SJCRH30 (cell line): Measurements from ENCODE around the gene ZNRF2. TPM values are rescaled to one million over a fixed set of nuclear protein-coding genes. Genes with fewer than 3 reads are reported as not detected.

Source experiments
- DNase-seq, 2 experiments: peaks; one replicate each; pipeline ENCODE4 v3.0.0-alpha.2; 2015 to 2020
- H3K27ac ChIP-seq: fragments of 250-450 bp; sonication (Bioruptor Pico); 2 replicates; pipeline ENCODE4 v1.5.1; 2020; ENCODE audit warnings: mild to moderate bottlenecking, moderate library complexity
- H3K27me3 ChIP-seq: fragments of 250-450 bp; sonication (Bioruptor Pico); 2 replicates; pipeline ENCODE4 v1.5.1; 2020; ENCODE audit warnings: mild to moderate bottlenecking, moderate library complexity
- H3K36me3 ChIP-seq: fragments of 250-450 bp; sonication (Bioruptor Pico); 2 replicates; pipeline ENCODE4 v1.5.1; 2020; ENCODE audit warnings: mild to moderate bottlenecking, moderate library complexity
- H3K4me1 ChIP-seq: fragments of 250-450 bp; sonication (Bioruptor Pico); 2 replicates; pipeline ENCODE4 v1.5.1; 2020; ENCODE audit warnings: mild to moderate bottlenecking, moderate library complexity
- H3K4me3 ChIP-seq: fragments of 250-450 bp; sonication (Bioruptor Pico); 2 replicates; pipeline ENCODE4 v1.5.1; 2020; ENCODE audit warnings: mild to moderate bottlenecking, moderate library complexity
- H3K9me3 ChIP-seq: fragments of 250-450 bp; sonication (Bioruptor Pico); replicated peaks from 2 replicates; pipeline ENCODE4 v1.5.1; 2020; ENCODE audit warnings: mild to moderate bottlenecking, moderate library complexity
- total RNA-seq: library from RNA; depleted of rRNA; stranded (reverse); fragments of >200 nt; shearing (Covaris generic); gene quantifications from 2 replicates; pipeline ENCODE4 v1.2.3, GENCODE V29; 2014

The ZNRF2 gene
- total RNA-seq, 1 experiment from 2014 or later = 35.2 TPM

DNA sequence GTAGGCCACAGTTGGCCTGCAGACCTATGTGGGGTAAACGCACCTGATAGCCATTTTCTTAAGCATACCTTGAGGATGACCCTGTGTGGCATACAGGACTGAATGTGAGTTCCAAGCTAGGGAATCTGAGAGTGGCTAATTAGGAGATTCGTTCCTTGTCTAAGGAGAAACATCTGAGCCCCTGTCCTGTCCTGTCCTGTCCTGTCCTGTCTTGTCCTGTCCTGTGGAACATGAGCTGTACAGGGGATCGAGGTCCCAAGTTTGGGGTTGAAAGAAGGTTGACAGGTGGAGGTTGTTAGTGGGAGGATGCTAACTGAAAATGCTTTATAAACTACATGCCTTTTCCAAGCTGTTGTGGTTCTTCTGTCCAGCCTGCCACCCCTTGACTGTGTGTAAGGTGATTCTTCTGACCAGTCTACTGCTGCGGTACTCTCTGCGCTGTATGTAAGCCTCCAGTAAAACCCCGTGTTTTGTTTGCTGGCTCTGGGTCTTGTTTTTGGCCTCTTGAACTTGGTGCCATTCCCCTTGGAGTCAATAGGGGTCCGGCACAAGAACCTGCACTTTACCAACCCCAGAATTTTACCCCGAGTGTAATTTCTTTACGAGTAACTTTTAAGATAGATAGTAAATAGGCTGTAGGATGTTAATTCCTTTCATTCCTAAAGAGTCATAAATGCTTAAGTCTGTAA, 26.4 kb downstream of the ZNRF2 start:
- H3K4me1 ChIP-seq = no peaks in the 10 kb centered on the region
- H3K36me3 ChIP-seq = no peaks in the 10 kb centered on the region
- H3K27me3 ChIP-seq = no peaks in the 10 kb centered on the region
- H3K27ac ChIP-seq = no peak overlapping the region
- no peak overlapping the region for H3K4me3 ChIP-seq
- no peak for DNase-seq
- 0 out of 2 replicates have a peak, but pooled peaks cover 3% of the 10 kb centered on the region for H3K9me3 ChIP-seq

DNA sequence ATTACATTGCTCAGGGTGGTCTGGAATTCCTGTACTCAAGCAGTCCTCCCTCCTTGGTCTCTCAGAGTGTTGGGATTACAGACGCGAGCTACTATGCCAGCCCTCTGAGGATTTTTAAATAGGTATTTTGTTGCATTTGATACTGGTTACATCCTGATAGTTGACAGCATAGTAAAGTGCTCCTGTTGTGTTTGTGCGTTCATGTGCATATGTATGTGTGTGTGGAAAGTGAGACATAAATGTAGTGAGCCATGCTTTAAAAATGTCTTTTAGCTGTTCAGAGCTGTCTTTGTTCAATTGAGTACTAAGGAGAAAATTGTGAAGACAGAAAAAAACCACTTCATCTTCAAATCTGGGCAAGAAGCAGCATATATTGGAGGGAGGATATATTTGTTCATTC, 27.8 kb downstream of the ZNRF2 start:
- no peaks in the 10 kb centered on the region for H3K27me3 ChIP-seq
- no peaks in the 10 kb centered on the region for H3K36me3 ChIP-seq
- H3K4me1 ChIP-seq = no peaks in the 10 kb centered on the region
- no peak overlapping the region for H3K4me3 ChIP-seq
- H3K27ac ChIP-seq = no peak overlapping the region
- DNase-seq = no peak
- 0 out of 2 replicates have a peak, but pooled peaks cover 3% of the 10 kb centered on the region for H3K9me3 ChIP-seq

DNA sequence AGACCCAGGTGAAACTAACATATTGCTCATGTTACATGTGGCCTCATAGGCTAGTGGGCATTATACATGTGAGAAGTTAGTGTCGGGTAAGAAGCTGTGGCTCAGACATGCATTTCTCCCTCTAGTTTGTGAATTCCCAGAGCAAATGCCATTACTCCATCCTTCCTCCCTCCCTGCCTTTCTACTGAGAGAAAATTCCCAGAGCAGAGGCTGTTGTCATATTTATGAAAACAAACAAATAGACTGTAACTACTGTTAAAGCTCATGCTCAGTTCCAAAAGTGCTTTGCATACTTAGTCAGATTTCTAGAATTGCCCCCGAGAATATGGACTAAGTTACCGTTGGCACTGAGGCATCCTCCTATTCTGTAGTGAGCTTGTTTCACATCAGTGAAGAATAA, 29.0 kb downstream of the ZNRF2 start:
- no peaks in the 10 kb centered on the region for H3K4me1 ChIP-seq
- no peaks in the 10 kb centered on the region for H3K27me3 ChIP-seq
- DNase-seq = no peak
- 0 out of 2 replicates have a peak, but pooled peaks cover 3% of the 10 kb centered on the region for H3K9me3 ChIP-seq
- H3K27ac ChIP-seq = no peak overlapping the region
- no peaks in the 10 kb centered on the region for H3K36me3 ChIP-seq
- H3K4me3 ChIP-seq = no peak overlapping the region

DNA sequence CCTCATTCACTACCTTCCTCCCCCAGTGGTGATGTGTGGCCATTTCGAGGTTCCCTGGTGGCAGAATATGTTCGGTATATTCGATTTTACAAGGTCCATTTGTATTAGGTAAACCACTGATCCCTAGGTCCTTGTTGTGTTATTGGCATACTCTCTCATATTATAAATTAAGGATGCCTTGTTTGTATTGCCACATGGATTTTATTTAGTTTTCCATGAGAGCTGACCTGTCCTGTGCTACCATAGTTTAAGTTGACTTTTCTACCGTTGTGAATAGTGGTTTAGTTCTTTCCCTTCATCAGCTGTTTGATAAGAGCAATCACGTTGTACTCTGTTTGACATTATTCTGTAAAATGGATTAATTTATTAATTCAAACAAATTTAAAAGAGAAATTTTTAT, 29.4 kb downstream of the ZNRF2 start:
- Histone ChIP-seq H3K36me3 (no peaks in the 10 kb centered on the region), H3K27me3 (no peaks in the 10 kb centered on the region), H3K27ac (no peak overlapping the region), H3K4me3 (no peak overlapping the region), H3K4me1 (no peaks in the 10 kb centered on the region), H3K9me3 (0 out of 2 replicates have a peak, but pooled peaks cover 3% of the 10 kb centered on the region)
- DNase-seq = no peak

DNA sequence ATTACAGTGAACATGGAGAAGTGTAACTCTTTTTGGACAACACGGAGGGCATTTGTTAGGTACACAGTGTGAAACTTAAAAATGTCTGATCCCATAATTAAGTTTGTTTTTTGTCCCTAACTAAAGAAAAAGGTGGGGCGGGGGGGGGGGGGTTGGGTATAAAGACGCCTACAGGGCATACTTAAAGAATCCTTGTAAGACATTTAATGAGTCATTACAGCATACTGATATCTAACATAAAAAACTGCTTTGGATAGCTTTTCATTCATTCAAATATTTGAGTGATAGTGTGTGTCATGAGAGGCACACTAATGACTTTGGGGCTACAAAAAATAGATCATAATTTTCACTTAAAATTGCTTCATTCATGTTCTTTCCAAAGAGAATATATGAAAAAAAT, 31.2 kb downstream of the ZNRF2 start:
- no peak for DNase-seq
- H3K9me3 ChIP-seq = 0 out of 2 replicates have a peak, but pooled peaks cover 3% of the 10 kb centered on the region
- H3K27me3 ChIP-seq = no peaks in the 10 kb centered on the region
- H3K36me3 ChIP-seq = no peaks in the 10 kb centered on the region
- no peaks in the 10 kb centered on the region for H3K4me1 ChIP-seq
- no peak overlapping the region for H3K27ac ChIP-seq
- no peak overlapping the region for H3K4me3 ChIP-seq

DNA sequence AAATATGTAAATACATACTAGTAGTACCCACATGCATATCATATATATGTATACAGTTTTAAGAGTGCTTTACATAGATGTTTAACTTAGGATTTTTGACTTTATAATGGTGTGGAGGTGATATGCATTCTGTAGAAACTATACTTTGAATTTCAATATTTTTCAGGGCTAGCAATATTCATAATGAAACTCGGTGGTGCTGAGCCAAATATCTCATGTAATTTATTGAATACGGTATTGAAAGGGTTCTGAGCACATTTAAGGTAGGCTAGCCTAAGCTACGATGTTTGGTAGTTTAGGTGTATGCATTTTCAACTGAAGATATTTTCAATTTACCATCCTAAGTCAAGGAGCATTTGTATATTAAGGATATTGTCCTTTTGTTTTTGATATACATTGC, 36.0 kb downstream of the ZNRF2 start:
- Histone ChIP-seq H3K36me3 (no peaks in the 10 kb centered on the region; the same call in 1 of the 2 replicates), H3K27ac (no peak overlapping the region), H3K9me3 (no peaks in the 10 kb centered on the region), H3K4me1 (0 out of 2 replicates have a peak, but pooled peaks cover 2% of the 10 kb centered on the region), H3K27me3 (no peaks in the 10 kb centered on the region), H3K4me3 (no peak overlapping the region)
- DNase-seq = no peak

DNA sequence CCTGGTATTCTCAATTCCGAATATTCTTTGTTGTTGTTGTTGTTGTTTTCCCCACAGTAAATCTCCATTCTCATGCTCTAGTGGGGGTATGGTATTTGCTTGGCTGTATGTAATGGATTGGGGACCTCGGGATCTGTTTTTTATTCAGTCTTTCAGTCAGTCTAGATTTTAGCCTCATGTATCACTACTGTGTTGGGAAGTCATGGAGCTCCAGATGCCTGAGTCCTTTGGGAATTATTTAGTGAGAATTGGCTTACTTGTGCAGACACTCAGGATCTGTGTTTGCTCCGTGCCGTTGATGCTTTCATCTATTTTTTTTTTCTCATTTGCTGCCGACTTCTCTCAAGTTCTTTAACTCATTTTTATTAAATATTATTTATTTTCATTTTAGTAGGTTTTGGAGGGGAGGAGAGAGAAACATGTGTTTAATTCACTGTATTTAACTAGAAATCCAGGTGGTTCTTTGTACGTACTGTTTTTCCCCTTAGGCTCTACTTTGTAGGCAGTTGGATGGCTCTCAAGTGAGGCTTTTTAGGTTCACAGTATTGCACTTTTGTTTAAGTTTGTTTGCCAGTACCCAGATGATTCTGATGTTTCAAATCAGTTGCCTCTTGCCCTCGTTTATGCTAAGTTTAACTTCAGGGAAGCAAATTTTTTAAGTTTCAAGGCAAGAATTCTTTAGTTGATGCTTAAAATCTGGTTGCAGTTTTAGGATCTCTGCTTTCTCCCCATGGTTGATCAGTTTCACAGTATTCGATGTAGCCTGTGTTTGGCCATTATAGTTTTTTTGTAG, 36.9 kb downstream of the ZNRF2 start:
- no peaks in the 10 kb centered on the region for H3K27me3 ChIP-seq
- no peaks in the 10 kb centered on the region; the same call in 1 of the 2 replicates for H3K36me3 ChIP-seq
- no peak overlapping the region for H3K27ac ChIP-seq
- 0 out of 2 replicates have a peak, but pooled peaks cover 2% of the 10 kb centered on the region for H3K4me1 ChIP-seq
- H3K4me3 ChIP-seq = no peak overlapping the region
- H3K9me3 ChIP-seq = no peaks in the 10 kb centered on the region
- peak in 1 of 2 experiments; percentile 20 for DNase-seq

DNA sequence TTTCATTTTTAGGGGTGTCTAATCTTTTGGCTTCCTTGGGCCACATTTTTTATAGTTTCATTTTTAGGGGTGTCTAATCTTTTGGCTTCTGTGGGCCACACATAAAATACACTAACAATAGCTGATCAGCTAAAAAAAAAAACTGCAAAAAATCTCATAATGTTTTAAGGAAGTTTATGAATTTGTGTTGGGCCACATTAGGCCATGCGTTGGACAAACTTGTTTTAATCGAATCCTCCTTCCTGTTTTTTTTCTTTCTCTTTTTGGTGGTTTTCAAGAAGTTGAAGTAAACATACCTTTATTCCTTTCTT, 37.4 kb downstream of the ZNRF2 start:
- no peak overlapping the region for H3K27ac ChIP-seq
- no peak for DNase-seq
- no peak overlapping the region for H3K4me3 ChIP-seq

DNA sequence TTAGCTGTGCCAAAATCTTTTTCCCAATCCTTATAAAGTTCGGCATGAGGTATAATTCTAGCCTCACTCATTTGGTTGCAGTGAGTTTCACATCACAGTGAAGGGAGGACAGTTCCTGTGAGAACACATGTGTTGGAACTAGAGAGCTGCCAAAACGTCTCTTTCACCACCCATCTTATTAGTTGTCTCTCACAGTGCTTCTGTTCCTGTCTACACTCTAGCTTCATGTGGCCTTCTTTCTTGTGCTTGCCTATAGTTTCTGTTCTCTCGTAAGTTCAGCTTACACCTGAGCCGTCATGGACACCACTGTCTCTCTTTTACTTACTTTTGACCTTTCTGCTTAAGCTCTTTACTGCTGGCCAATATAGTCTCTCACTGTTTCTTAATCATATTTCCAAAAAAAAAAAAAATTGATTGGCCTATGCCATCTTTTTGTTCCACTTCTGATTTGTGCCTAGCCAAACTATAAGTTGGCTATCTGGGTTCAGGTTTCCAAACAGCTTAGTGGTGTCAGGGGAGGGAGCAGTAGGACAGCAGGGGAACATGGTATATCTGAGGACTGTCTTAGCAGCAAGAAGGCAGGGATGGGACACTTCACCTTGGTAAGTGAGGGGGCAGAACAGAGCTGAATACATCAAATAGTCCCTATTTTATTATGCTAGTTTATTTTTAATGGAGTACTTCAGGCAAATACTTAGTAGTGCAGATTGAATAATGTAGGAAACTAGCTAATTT, 38.0 kb downstream of the ZNRF2 start:
- 0 out of 2 replicates have a peak, but pooled peaks cover 2% of the 10 kb centered on the region for H3K4me1 ChIP-seq
- no peak overlapping the region for H3K27ac ChIP-seq
- H3K36me3 ChIP-seq = no peaks in the 10 kb centered on the region; the same call in 1 of the 2 replicates
- H3K9me3 ChIP-seq = no peaks in the 10 kb centered on the region
- DNase-seq = peak in 1 of 2 experiments; percentile 29
- no peak overlapping the region for H3K4me3 ChIP-seq
- no peaks in the 10 kb centered on the region for H3K27me3 ChIP-seq

More for the DNA sequence above, 37.4 kb downstream of the ZNRF2 start:
- Histone ChIP-seq H3K9me3 (no peaks in the 10 kb centered on the region), H3K27me3 (no peaks in the 10 kb centered on the region), H3K36me3 (no peaks in the 10 kb centered on the region; the same call in 1 of the 2 replicates), H3K4me1 (0 out of 2 replicates have a peak, but pooled peaks cover 2% of the 10 kb centered on the region)

DNA sequence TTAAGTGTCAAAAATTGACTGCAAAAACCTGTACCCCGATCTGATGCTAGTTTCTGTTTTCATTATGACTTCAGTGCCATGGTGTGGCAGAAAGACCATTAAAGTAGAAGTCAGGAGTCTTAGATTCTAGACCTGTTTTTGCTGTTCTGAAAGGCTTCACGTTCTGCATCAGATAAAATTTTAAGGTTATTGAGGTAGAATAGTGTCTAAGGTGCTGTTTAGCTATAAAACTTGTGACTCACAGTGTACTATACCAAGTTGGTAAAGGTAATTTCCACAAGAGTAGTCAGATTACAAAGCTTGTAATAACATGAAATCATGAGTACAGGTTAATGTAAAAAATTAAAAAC, 38.6 kb downstream of the ZNRF2 start:
- DNase-seq = no peak
- H3K4me1 ChIP-seq = 0 out of 2 replicates have a peak, but pooled peaks cover 2% of the 10 kb centered on the region
- no peak overlapping the region for H3K4me3 ChIP-seq
- H3K9me3 ChIP-seq = no peaks in the 10 kb centered on the region
- H3K27ac ChIP-seq = no peak overlapping the region
- H3K36me3 ChIP-seq = no peaks in the 10 kb centered on the region; the same call in 1 of the 2 replicates
- no peaks in the 10 kb centered on the region for H3K27me3 ChIP-seq

DNA sequence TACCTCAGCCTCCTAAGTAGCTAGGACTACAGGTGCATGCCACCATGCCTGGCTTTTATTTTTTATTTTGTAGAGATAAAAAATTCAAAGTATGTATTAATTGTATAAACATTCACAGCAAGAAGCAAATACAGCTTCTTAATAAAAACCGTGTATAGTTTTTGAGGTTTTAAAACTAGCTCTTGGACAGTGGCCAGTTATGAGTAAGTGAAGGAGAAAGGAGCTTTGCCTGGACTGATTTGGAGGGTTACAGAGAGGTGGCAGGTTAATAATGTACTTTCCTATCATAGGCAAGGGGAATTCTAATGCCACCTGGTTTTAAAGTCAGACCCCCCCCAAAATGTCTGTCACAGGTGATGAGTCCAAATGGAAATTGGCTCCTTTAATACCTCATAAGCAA, 43.4 kb downstream of the ZNRF2 start:
- H3K4me3 ChIP-seq = no peak overlapping the region
- no peaks in the 10 kb centered on the region for H3K9me3 ChIP-seq
- no peak for DNase-seq
- peaks cover 5% of the 10 kb centered on the region; the same call in 1 of the 2 replicates for H3K4me1 ChIP-seq
- no peaks in the 10 kb centered on the region; the same call in 1 of the 2 replicates for H3K36me3 ChIP-seq
- H3K27me3 ChIP-seq = no peaks in the 10 kb centered on the region
- no peak overlapping the region for H3K27ac ChIP-seq

DNA sequence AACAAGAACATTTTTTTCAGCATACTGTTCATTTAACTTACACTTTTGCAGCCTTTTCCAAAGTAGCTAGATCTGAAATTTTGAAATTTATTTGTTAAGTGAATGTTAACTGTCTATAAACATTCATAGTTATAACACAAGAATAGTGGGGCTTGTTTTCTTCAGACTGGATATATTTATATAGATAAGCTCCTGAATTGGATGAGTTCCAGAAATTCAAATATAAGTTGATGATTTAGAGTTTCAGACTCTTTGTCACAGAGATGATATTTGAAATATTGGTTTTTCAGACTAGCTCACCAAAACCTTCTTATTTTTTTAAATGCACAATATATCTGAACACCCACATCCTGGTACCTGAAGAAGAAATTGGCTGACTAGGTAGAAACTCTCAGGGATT, 44.0 kb downstream of the ZNRF2 start:
- H3K4me1 ChIP-seq = peaks cover 5% of the 10 kb centered on the region; the same call in 1 of the 2 replicates
- no peak overlapping the region for H3K27ac ChIP-seq
- H3K27me3 ChIP-seq = no peaks in the 10 kb centered on the region
- no peaks in the 10 kb centered on the region for H3K9me3 ChIP-seq
- no peaks in the 10 kb centered on the region; the same call in 1 of the 2 replicates for H3K36me3 ChIP-seq
- H3K4me3 ChIP-seq = no peak overlapping the region
- no peak for DNase-seq

DNA sequence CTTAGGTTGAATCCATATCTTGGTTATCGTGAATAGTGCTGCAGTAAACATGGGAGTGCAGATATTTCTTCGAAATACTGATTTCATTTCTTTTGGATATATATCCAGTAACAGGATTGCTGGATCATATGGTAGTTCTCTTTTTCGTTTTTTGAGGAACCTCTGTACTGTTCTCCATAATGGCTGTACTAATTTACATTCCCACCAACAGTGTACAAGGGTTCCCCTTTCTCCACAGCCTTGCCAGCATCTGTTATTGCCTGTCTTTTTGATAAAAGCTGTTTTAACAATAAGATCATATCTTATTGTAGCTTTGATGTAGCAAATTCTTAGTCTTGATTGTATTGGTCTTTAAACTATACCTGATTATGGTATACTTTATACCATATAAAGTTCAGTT, 45.3 kb downstream of the ZNRF2 start:
- H3K27ac ChIP-seq = no peak overlapping the region
- H3K4me1 ChIP-seq = peaks cover 8% of the 10 kb centered on the region; the same call in 1 of the 2 replicates
- no peaks in the 10 kb centered on the region for H3K27me3 ChIP-seq
- no peak for DNase-seq
- H3K36me3 ChIP-seq = no peaks in the 10 kb centered on the region; the same call in 1 of the 2 replicates
- no peaks in the 10 kb centered on the region for H3K9me3 ChIP-seq
- H3K4me3 ChIP-seq = no peak overlapping the region

DNA sequence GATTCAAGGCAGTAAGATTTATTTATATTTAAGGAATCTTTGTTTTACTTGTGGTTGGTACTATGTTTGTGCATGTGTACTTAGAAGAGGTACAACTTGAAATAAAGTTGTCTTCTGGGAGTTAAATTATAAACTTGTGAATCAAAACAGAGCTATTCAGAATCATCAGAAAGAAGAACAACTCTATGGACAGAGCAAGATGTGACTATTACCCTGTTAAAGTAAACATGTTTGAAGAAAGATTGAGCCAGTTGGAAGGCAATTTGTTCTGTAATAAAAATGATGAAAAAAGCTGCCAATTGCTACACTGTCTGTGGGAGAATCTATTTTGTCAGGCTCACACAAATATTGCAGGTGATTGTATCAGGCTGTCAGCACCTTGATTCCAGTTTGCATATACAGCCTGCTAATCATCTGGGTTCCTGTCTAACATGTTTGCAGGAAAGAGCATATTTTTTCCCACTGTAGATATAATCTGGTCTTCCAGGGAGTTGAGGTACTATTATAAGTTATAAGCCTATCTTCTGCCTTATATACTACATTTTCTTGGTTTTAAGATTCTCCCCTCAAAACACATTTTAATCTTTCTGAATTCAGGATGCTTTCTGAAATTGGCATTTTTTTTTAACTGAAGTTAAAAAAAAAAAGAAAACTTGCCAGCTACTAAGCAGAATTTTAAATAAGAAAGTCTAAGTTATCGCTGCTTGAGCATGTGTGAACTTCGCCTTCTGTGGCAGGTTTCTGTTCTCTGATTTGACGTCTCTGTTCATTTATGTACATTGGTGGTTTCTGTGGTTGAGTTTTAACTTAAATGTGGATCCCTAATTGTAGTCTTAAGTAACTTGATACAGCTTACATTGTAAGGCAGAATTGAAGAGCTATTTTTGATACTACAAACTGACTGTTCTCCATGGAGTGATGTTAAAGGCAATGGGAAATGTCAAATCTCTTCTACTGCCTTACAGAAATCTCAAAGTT, 46.0 kb downstream of the ZNRF2 start:
- Histone ChIP-seq H3K9me3 (no peaks in the 10 kb centered on the region), H3K27ac (no peak overlapping the region), H3K36me3 (no peaks in the 10 kb centered on the region), H3K27me3 (no peaks in the 10 kb centered on the region), H3K4me1 (peaks cover 8% of the 10 kb centered on the region; the same call in 1 of the 2 replicates), H3K4me3 (no peak overlapping the region)
- DNase-seq = peak in 1 of 2 experiments; percentile 63
